Activated gamma-delta T cell treated with Interleukin-2 at 50 U/mL for 16 hours (primary cell): ENCODE data around the gene GPATCH1.
A peak's percentile ranks its signal among the peaks of the same experiment; 100 is the strongest.
"Not testable (repeated sequence)": the region's sequence is repeated elsewhere in the genome, so short reads cannot be mapped to it uniquely, and the experiment has no call there.

ENCODE experiments used
- DNase-seq: peaks from one replicate; pipeline ENCODE4 v3.0.0-alpha.2; 2020

Gene GPATCH1

GRCh38 chr19:33124207-33125098, 43.5 kb downstream of the GPATCH1 start:
- no peak for DNase-seq

GRCh38 chr19:33125929-33126388, 45.0 kb downstream of the GPATCH1 start:
- DNase-seq: peak; percentile 48

GRCh38 chr19:33126712-33127111, 45.7 kb downstream of the GPATCH1 start:
- not testable (repeated sequence) for DNase-seq

- DNase-seq: no peak
Measured at GRCh38 chr19:33129901-33130300, 48.9 kb downstream of the GPATCH1 start.

GRCh38 chr19:33130433-33130832, 49.5 kb downstream of the GPATCH1 start:
- DNase-seq: no peak

- DNase-seq: no peak
Measured at GRCh38 chr19:33132021-33132420, 51.0 kb downstream of the GPATCH1 start, which contains the start of gene WDR88. Gene WDR88, plus strand, starts transcription at chr19:33132114. Its CDS starts 56 bp downstream, at chr19:33132170.

- DNase-seq: no peak
Measured at GRCh38 chr19:33132425-33132824, 51.4 kb downstream of the GPATCH1 start.

- no peak for DNase-seq
Measured at GRCh38 chr19:33133438-33134031, 52.6 kb downstream of the GPATCH1 start.

GRCh38 chr19:33134571-33135041, 53.6 kb downstream of the GPATCH1 start:
- peak; percentile 40 for DNase-seq

GRCh38 chr19:33139165-33139564, 58.2 kb downstream of the GPATCH1 start:
- no peak for DNase-seq

- peak; percentile 55 for DNase-seq
Measured at GRCh38 chr19:33143897-33144405, 63.0 kb downstream of the GPATCH1 start.

- no peak for DNase-seq
Measured at GRCh38 chr19:33146209-33146608, 65.2 kb downstream of the GPATCH1 start.

GRCh38 chr19:33147538-33147937, 66.6 kb downstream of the GPATCH1 start:
- no peak for DNase-seq

- DNase-seq: no peak
Measured at GRCh38 chr19:33150852-33151518, 70.0 kb downstream of the GPATCH1 start.

- no peak for DNase-seq
Measured at GRCh38 chr19:33152176-33152575, 71.2 kb downstream of the GPATCH1 start.

GRCh38 chr19:33152625-33153024, 71.6 kb downstream of the GPATCH1 start:
- DNase-seq: not testable (repeated sequence)

GRCh38 chr19:33154313-33154712, 73.3 kb downstream of the GPATCH1 start:
- DNase-seq: not testable (repeated sequence)

- no peak for DNase-seq
Measured at GRCh38 chr19:33156334-33156733, 75.4 kb downstream of the GPATCH1 start.

- no peak for DNase-seq
Measured at GRCh38 chr19:33157906-33158305, 76.9 kb downstream of the GPATCH1 start.

- no peak for DNase-seq
Measured at GRCh38 chr19:33158365-33158764, 77.4 kb downstream of the GPATCH1 start.

GRCh38 chr19:33159149-33159548, 78.2 kb downstream of the GPATCH1 start:
- DNase-seq: no peak

GRCh38 chr19:33159893-33160292, 78.9 kb downstream of the GPATCH1 start:
- DNase-seq: no peak

GRCh38 chr19:33161201-33161600, 80.2 kb downstream of the GPATCH1 start:
- no peak for DNase-seq
